Measurements from ENCODE around the gene ADAMTS15.

The ADAMTS15 gene

GRCh38 chr11:130488848-130489584 lies 40.6 kb downstream of the ADAMTS15 start:
- Histone ChIP-seq H3K36me3 (ENCODE audit: insufficient read depth, low read length) (no peaks in the 10 kb centered on the region), H2AFZ (ENCODE audit: low read depth, low read length) (no peak overlapping the region), H3K27me3 (ENCODE audit: insufficient read depth, low read length) (no peaks in the 10 kb centered on the region), H3K4me3 (ENCODE audit: low read length) (no peak overlapping the region), H3K9me3 (ENCODE audit: low read length) (no peaks in the 10 kb centered on the region), H3K4me1 (ENCODE audit: insufficient read depth, low read length) (no peaks in the 10 kb centered on the region)

GRCh38 chr11:130489716-130490115 lies 41.3 kb downstream of the ADAMTS15 start:
- H3K9me3 ChIP-seq (ENCODE audit: low read length), result no peaks in the 10 kb centered on the region
- H2AFZ ChIP-seq (ENCODE audit: low read depth, low read length), result no peak overlapping the region
- no peaks in the 10 kb centered on the region for H3K27me3 ChIP-seq (ENCODE audit: insufficient read depth, low read length)
- no peaks in the 10 kb centered on the region for H3K4me1 ChIP-seq (ENCODE audit: insufficient read depth, low read length)
- H3K36me3 ChIP-seq (ENCODE audit: insufficient read depth, low read length), result no peaks in the 10 kb centered on the region
- H3K4me3 ChIP-seq (ENCODE audit: low read length), result no peak overlapping the region

- no peaks in the 10 kb centered on the region for H3K4me1 ChIP-seq (ENCODE audit: insufficient read depth, low read length)
- no peaks in the 10 kb centered on the region for H3K9me3 ChIP-seq (ENCODE audit: low read length)
- no peaks in the 10 kb centered on the region for H3K36me3 ChIP-seq (ENCODE audit: insufficient read depth, low read length)
- no peak overlapping the region for H2AFZ ChIP-seq (ENCODE audit: low read depth, low read length)
- no peak overlapping the region for H3K4me3 ChIP-seq (ENCODE audit: low read length)
- H3K27me3 ChIP-seq (ENCODE audit: insufficient read depth, low read length), result no peaks in the 10 kb centered on the region
Measured at GRCh38 chr11:130490682-130491449, 42.4 kb downstream of the ADAMTS15 start.

GRCh38 chr11:130498181-130498580 lies 49.7 kb downstream of the ADAMTS15 start:
- Histone ChIP-seq H2AFZ (ENCODE audit: low read depth, low read length) (no peak overlapping the region), H3K4me3 (ENCODE audit: low read length) (no peak overlapping the region), H3K27me3 (ENCODE audit: insufficient read depth, low read length) (no peaks in the 10 kb centered on the region), H3K4me1 (ENCODE audit: insufficient read depth, low read length) (no peaks in the 10 kb centered on the region), H3K36me3 (ENCODE audit: insufficient read depth, low read length) (no peaks in the 10 kb centered on the region), H3K9me3 (ENCODE audit: low read length) (no peaks in the 10 kb centered on the region)

- no peaks in the 10 kb centered on the region for H3K36me3 ChIP-seq (ENCODE audit: insufficient read depth, low read length)
- no peaks in the 10 kb centered on the region for H3K9me3 ChIP-seq (ENCODE audit: low read length)
- H3K27me3 ChIP-seq (ENCODE audit: insufficient read depth, low read length), result no peaks in the 10 kb centered on the region
- no peaks in the 10 kb centered on the region for H3K4me1 ChIP-seq (ENCODE audit: insufficient read depth, low read length)
- H2AFZ ChIP-seq (ENCODE audit: low read depth, low read length), result no peak overlapping the region
- no peak overlapping the region for H3K4me3 ChIP-seq (ENCODE audit: low read length)
Measured at GRCh38 chr11:130499828-130500227, 51.4 kb downstream of the ADAMTS15 start.

GRCh38 chr11:130504317-130504716 lies 55.9 kb downstream of the ADAMTS15 start:
- Histone ChIP-seq H3K4me3 (ENCODE audit: low read length) (no peak overlapping the region), H3K27me3 (ENCODE audit: insufficient read depth, low read length) (no peaks in the 10 kb centered on the region), H3K36me3 (ENCODE audit: insufficient read depth, low read length) (no peaks in the 10 kb centered on the region), H3K9me3 (ENCODE audit: low read length) (peaks cover 4% of the 10 kb centered on the region), H2AFZ (ENCODE audit: low read depth, low read length) (no peak overlapping the region), H3K4me1 (ENCODE audit: insufficient read depth, low read length) (peaks cover 4% of the 10 kb centered on the region)

GRCh38 chr11:130508913-130509312 lies 60.5 kb downstream of the ADAMTS15 start:
- H3K4me1 ChIP-seq (ENCODE audit: insufficient read depth, low read length), result peaks cover 4% of the 10 kb centered on the region
- no peaks in the 10 kb centered on the region for H3K27me3 ChIP-seq (ENCODE audit: insufficient read depth, low read length)
- H3K4me3 ChIP-seq (ENCODE audit: low read length), result no peak overlapping the region
- no peak overlapping the region for H2AFZ ChIP-seq (ENCODE audit: low read depth, low read length)
- H3K9me3 ChIP-seq (ENCODE audit: low read length), result peaks cover 4% of the 10 kb centered on the region
- no peaks in the 10 kb centered on the region for H3K36me3 ChIP-seq (ENCODE audit: insufficient read depth, low read length)

GRCh38 chr11:130509942-130510341 lies 61.5 kb downstream of the ADAMTS15 start:
- Histone ChIP-seq H3K9me3 (ENCODE audit: low read length) (peaks cover 4% of the 10 kb centered on the region), H3K4me1 (ENCODE audit: insufficient read depth, low read length) (peaks cover 4% of the 10 kb centered on the region), H3K36me3 (ENCODE audit: insufficient read depth, low read length) (no peaks in the 10 kb centered on the region), H2AFZ (ENCODE audit: low read depth, low read length) (no peak overlapping the region), H3K4me3 (ENCODE audit: low read length) (no peak overlapping the region), H3K27me3 (ENCODE audit: insufficient read depth, low read length) (no peaks in the 10 kb centered on the region)

- Histone ChIP-seq H2AFZ (ENCODE audit: low read depth, low read length) (no peak overlapping the region), H3K36me3 (ENCODE audit: insufficient read depth, low read length) (no peaks in the 10 kb centered on the region), H3K27me3 (ENCODE audit: insufficient read depth, low read length) (no peaks in the 10 kb centered on the region), H3K4me1 (ENCODE audit: insufficient read depth, low read length) (peaks cover 4% of the 10 kb centered on the region), H3K9me3 (ENCODE audit: low read length) (peaks cover 4% of the 10 kb centered on the region), H3K4me3 (ENCODE audit: low read length) (no peak overlapping the region)
Measured at GRCh38 chr11:130510407-130511006, 62.1 kb downstream of the ADAMTS15 start.

GRCh38 chr11:130511765-130512164 lies 63.3 kb downstream of the ADAMTS15 start:
- no peak overlapping the region for H2AFZ ChIP-seq (ENCODE audit: low read depth, low read length)
- no peaks in the 10 kb centered on the region for H3K36me3 ChIP-seq (ENCODE audit: insufficient read depth, low read length)
- H3K9me3 ChIP-seq (ENCODE audit: low read length), result peaks cover 4% of the 10 kb centered on the region
- H3K4me1 ChIP-seq (ENCODE audit: insufficient read depth, low read length), result peaks cover 4% of the 10 kb centered on the region
- H3K27me3 ChIP-seq (ENCODE audit: insufficient read depth, low read length), result no peaks in the 10 kb centered on the region
- no peak overlapping the region for H3K4me3 ChIP-seq (ENCODE audit: low read length)

- Histone ChIP-seq H3K27me3 (ENCODE audit: insufficient read depth, low read length) (no peaks in the 10 kb centered on the region), H3K4me3 (ENCODE audit: low read length) (no peak overlapping the region), H2AFZ (ENCODE audit: low read depth, low read length) (no peak overlapping the region), H3K9me3 (ENCODE audit: low read length) (no peaks in the 10 kb centered on the region), H3K4me1 (ENCODE audit: insufficient read depth, low read length) (peaks cover 4% of the 10 kb centered on the region), H3K36me3 (ENCODE audit: insufficient read depth, low read length) (no peaks in the 10 kb centered on the region)
Measured at GRCh38 chr11:130512662-130513061, 64.2 kb downstream of the ADAMTS15 start.

GRCh38 chr11:130513132-130513531 lies 64.7 kb downstream of the ADAMTS15 start:
- peaks cover 4% of the 10 kb centered on the region for H3K4me1 ChIP-seq (ENCODE audit: insufficient read depth, low read length)
- no peaks in the 10 kb centered on the region for H3K9me3 ChIP-seq (ENCODE audit: low read length)
- H2AFZ ChIP-seq (ENCODE audit: low read depth, low read length), result no peak overlapping the region
- H3K27me3 ChIP-seq (ENCODE audit: insufficient read depth, low read length), result no peaks in the 10 kb centered on the region
- H3K4me3 ChIP-seq (ENCODE audit: low read length), result no peak overlapping the region
- H3K36me3 ChIP-seq (ENCODE audit: insufficient read depth, low read length), result no peaks in the 10 kb centered on the region

- no peaks in the 10 kb centered on the region for H3K4me1 ChIP-seq (ENCODE audit: insufficient read depth, low read length)
- no peak overlapping the region for H3K4me3 ChIP-seq (ENCODE audit: low read length)
- H3K9me3 ChIP-seq (ENCODE audit: low read length), result no peaks in the 10 kb centered on the region
- H3K27me3 ChIP-seq (ENCODE audit: insufficient read depth, low read length), result no peaks in the 10 kb centered on the region
- no peaks in the 10 kb centered on the region for H3K36me3 ChIP-seq (ENCODE audit: insufficient read depth, low read length)
- H2AFZ ChIP-seq (ENCODE audit: low read depth, low read length), result no peak overlapping the region
Measured at GRCh38 chr11:130514316-130514715, 65.9 kb downstream of the ADAMTS15 start.

Measured in neuron (in vitro differentiated cells).